Naive B cell (primary cell): ENCODE results near the gene SEMA4D. TPM values are rescaled to one million over a fixed set of nuclear protein-coding genes. Genes with fewer than 3 reads are reported as not detected.

Source experiments
- polyA plus RNA-seq, 6 donors: library from polyadenylated mRNA; unstranded; fragments of 300-500 nt; fragmentation: Illumina TruSeq; gene quantifications; one replicate each; pipeline ENCODE4 v1.2.3, GENCODE V29; 2021; ENCODE audit warnings: low read depth in 6 of 6

SEMA4D gene
- polyA plus RNA-seq, 6 donors from 2014 or later = 13.4 to 38.2 (median 21.5) TPM

Other genes with a start within 250 kb of the SEMA4D start
- gene CKS2, start 186.9 kb downstream of the SEMA4D start, polyA plus RNA-seq = 10 to 100 TPM; 22.9 to 46.9 (median 39.0) TPM
- gene SECISBP2, start 179.6 kb downstream of the SEMA4D start, polyA plus RNA-seq = 10 to 100 TPM; 15.4 to 39.3 (median 28.2) TPM
- gene GADD45G, start 106.9 kb upstream of the SEMA4D start, polyA plus RNA-seq = 1 to 10 TPM in 2 of 6 donors, under 1 TPM in 3, not detected in 1; 0.32 to 3.1 (median 0.96) TPM